A673 (cell line): Measurements from ENCODE around the gene TMEM164.

ENCODE experiments used
- EZH2 ChIP-seq: fragments of 200-600 bp; sonication (generic); IDR thresholded peaks from 2 replicates; pipeline ENCODE4 v1.6.1; 2017; ENCODE audit warnings: borderline replicate concordance, low read depth, mild to moderate bottlenecking, mixed read lengths, antibody characterized with exemption, low read length; ENCODE audit not compliant: poor library complexity, severe bottlenecking
- TF ChIP-seq, protein P1 (sequence below): fragments of 300-800, 200-600 bp; sonication (generic); conservative IDR thresholded peaks from 2 replicates; pipeline ENCODE4 v1.5.1; 2017; ENCODE audit warnings: low read depth, mild to moderate bottlenecking, antibody characterized with exemption, low read length, moderate library complexity, mixed read lengths

DNA sequence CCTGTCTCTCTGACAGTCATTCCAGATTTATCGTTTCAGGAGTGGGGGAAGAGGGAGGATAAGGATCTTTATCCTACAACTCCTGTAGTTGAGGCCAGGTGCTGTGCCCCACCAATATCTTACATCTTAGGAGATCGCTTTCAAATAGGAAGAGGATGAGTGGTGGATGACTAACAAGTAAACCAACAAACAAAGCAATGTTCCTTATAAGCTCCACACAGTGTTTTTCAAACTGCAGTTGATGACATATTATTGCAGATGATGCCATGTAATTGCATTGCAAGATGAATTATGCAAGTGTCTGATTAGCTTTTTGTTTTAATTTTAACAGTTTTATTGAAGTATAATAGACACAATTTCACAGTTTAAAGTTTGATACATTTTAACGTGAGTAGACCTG is 35.8 kb upstream of the TMEM164 start:
- TF ChIP-seq, protein P1, sequence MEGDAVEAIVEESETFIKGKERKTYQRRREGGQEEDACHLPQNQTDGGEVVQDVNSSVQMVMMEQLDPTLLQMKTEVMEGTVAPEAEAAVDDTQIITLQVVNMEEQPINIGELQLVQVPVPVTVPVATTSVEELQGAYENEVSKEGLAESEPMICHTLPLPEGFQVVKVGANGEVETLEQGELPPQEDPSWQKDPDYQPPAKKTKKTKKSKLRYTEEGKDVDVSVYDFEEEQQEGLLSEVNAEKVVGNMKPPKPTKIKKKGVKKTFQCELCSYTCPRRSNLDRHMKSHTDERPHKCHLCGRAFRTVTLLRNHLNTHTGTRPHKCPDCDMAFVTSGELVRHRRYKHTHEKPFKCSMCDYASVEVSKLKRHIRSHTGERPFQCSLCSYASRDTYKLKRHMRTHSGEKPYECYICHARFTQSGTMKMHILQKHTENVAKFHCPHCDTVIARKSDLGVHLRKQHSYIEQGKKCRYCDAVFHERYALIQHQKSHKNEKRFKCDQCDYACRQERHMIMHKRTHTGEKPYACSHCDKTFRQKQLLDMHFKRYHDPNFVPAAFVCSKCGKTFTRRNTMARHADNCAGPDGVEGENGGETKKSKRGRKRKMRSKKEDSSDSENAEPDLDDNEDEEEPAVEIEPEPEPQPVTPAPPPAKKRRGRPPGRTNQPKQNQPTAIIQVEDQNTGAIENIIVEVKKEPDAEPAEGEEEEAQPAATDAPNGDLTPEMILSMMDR, result no peak
- no peak for TF ChIP-seq EZH2
